ENCODE measurements around the gene DNAJC22. TPM values are rescaled to one million over a fixed set of nuclear protein-coding genes. Genes with fewer than 3 reads are reported as not detected.
"Not testable (repeated sequence)": the region's sequence is repeated elsewhere in the genome, so short reads cannot be mapped to it uniquely, and the experiment has no call there.

Gene DNAJC22
- total RNA-seq, 1 experiment from 2014 or later, result 0.24 TPM

DNA sequence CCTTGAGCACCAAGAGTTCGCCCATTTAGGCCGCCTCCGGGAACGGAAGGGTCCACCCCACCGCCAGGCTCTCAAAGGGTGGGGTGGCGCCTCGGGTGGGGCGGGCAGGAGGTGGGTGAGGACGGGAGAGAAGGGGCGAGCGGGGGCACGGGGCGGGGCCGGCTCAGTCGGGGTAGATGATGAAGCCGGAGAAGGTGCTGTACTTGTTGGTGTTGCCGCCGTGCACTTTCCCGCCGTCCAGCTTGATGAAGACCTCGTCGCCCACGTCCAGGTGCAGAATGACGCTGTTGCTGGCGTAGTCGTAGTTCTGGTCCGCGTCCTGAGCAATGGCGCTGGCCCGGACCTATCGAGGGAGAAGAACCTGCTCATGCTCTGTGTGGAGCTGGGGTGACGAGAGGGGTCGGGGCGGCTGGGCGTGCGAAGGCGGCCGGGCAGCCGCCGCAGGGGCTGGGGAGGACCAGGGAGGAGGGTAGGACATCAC is 13.8 kb upstream of the DNAJC22 start:
- H3K27me3 Mint-ChIP-seq (ENCODE audit: low read depth), result peaks cover 66% of the 10 kb centered on the region
- H3K4me1 Mint-ChIP-seq, result peaks cover 28% of the 10 kb centered on the region
- no peak overlapping the region for H3K27ac Mint-ChIP-seq
- peaks cover 14% of the 10 kb centered on the region for H3K36me3 Mint-ChIP-seq
- no peaks in the 10 kb centered on the region for H3K9me3 Mint-ChIP-seq
- no peak for DNase-seq (ENCODE audit: low spot score)
- ChIA-PET CTCF (interaction anchor here (0.6 to 6.4 kb wide), 10 partner anchors 10 to 341 kb away, joined by 3 to 234 read pairs (median 25); partner anchors contain the start of genes DNAJC22, PRPH and TROAP), POLR2A (interaction anchor here (0.6 to 2.9 kb wide), 3 partner anchors 9 to 82 kb away, joined by 3 to 19 read pairs (median 18); partner anchors contain the start of gene TROAP)
- H3K4me3 Mint-ChIP-seq, result peak overlapping the region; percentile 77
- ATAC-seq, result peak; percentile 5
- TF ChIP-seq MXD4 (CRISPR knock-in tag; IDR thresholded peaks at IDR 0.05; ENCODE audit: borderline replicate concordance) (no peak), ATF1 (CRISPR knock-in tag; IDR thresholded peaks at IDR 0.05) (0 out of 2 replicates have a peak, but pooled peaks have one; percentile 38), TEAD1 (CRISPR knock-in tag; IDR thresholded peaks at IDR 0.05) (0 out of 2 replicates have a peak, but pooled peaks have one; percentile 19), ZNF263 (CRISPR knock-in tag; IDR thresholded peaks at IDR 0.05; ENCODE audit: low read depth) (peak; percentile 47; the same call in 1 of the 2 replicates), ZNF219 (CRISPR knock-in tag; IDR thresholded peaks at IDR 0.05; ENCODE audit: borderline replicate concordance) (no peak), ESRRA (CRISPR knock-in tag; IDR thresholded peaks at IDR 0.05; ENCODE audit: borderline replicate concordance) (no peak), RELA (CRISPR knock-in tag; IDR thresholded peaks at IDR 0.05; ENCODE audit: borderline replicate concordance) (no peak)

- H3K27ac Mint-ChIP-seq; ATAC-seq; DNase-seq (ENCODE audit: low spot score); H3K9me3 Mint-ChIP-seq: not testable (repeated sequence)
- H3K36me3 Mint-ChIP-seq, result peaks cover 13% of the 10 kb centered on the region; the same call in 1 of the 2 replicates
- peak overlapping the region; percentile 77; the same call in 1 of the 2 replicates for H3K4me3 Mint-ChIP-seq
- ChIA-PET POLR2A (interaction anchor here (2.9 kb wide), 1 partner anchor 11 kb away, joined by 19 read pairs; the partner anchor contains the start of gene TROAP), CTCF (interaction anchor here (1.7 to 6.4 kb wide), 6 partner anchors 9 to 219 kb away, joined by 3 to 234 read pairs (median 98); partner anchors contain the start of genes DNAJC22, PRPH and TROAP)
- peaks cover 74% of the 10 kb centered on the region for H3K27me3 Mint-ChIP-seq (ENCODE audit: low read depth)
- H3K4me1 Mint-ChIP-seq, result peaks cover 36% of the 10 kb centered on the region
Measured at GRCh38 chr12:49333778-49334177, 12.9 kb upstream of the DNAJC22 start.

- CTCF ChIA-PET, result interaction anchor here (1.7 to 6.4 kb wide), 6 partner anchors 8 to 40 kb away, joined by 3 to 234 read pairs (median 112); partner anchors contain the start of genes DNAJC22, PRPH and TROAP
- POLR2A ChIA-PET, result interaction anchor here (1.4 kb wide), 1 partner anchor 11 kb away, joined by 3 read pairs; the partner anchor contains the start of gene TROAP
- Mint-ChIP-seq H3K36me3 (peaks cover 9% of the 10 kb centered on the region; the same call in 1 of the 2 replicates), H3K27me3 (ENCODE audit: low read depth) (peaks cover 79% of the 10 kb centered on the region), H3K4me3 (no peak overlapping the region), H3K4me1 (peaks cover 41% of the 10 kb centered on the region), H3K27ac (no peak overlapping the region), H3K9me3 (no peaks in the 10 kb centered on the region)
- TF ChIP-seq RELA (CRISPR knock-in tag; IDR thresholded peaks at IDR 0.05; ENCODE audit: borderline replicate concordance), result no peak
- no peak for DNase-seq (ENCODE audit: low spot score)
- no peak for ATAC-seq
Measured at GRCh38 chr12:49334226-49334625, 12.5 kb upstream of the DNAJC22 start.

DNA sequence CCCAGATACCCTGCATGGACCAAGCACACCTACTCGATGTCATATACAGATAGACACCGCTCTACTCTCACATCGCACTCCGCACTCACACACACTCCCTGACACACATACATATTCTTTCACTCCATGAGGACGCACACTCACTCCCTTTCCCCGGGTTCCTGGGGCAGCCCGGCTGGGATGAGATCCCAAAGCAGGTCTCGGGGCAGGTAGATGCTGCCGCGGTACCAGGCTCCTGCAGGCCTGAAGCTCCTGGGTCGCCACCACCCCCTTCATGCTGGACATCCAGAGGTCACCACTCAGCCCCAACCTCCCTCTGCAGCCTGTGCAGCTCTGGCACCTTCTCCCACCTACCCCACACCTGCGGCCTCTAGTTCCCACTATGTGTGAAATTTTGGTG is 12.0 kb upstream of the DNAJC22 start:
- Mint-ChIP-seq H3K36me3 (peaks cover 8% of the 10 kb centered on the region; the same call in 1 of the 2 replicates), H3K27me3 (ENCODE audit: low read depth) (peaks cover 83% of the 10 kb centered on the region), H3K9me3 (no peaks in the 10 kb centered on the region), H3K27ac (no peak overlapping the region), H3K4me3 (no peak overlapping the region), H3K4me1 (peaks cover 45% of the 10 kb centered on the region)
- POLR2A ChIA-PET, result interaction anchor here (1.4 kb wide), 1 partner anchor 12 kb away, joined by 3 read pairs; the partner anchor contains the start of gene TROAP
- no peak for DNase-seq (ENCODE audit: low spot score)
- ATAC-seq, result no peak
- CTCF ChIA-PET, result interaction anchor here (4.0 to 6.4 kb wide), 5 partner anchors 8 to 45 kb away, joined by 25 to 234 read pairs (median 111); partner anchors contain the start of genes DNAJC22, PRPH and TROAP
- TF ChIP-seq USF1 (CRISPR knock-in tag; IDR thresholded peaks at IDR 0.05), result no peak
- TF ChIP-seq ZNF425 (CRISPR knock-in tag; conservative IDR thresholded peaks at IDR 0.05), result no peak
- no peak for TF ChIP-seq GTF2I (CRISPR knock-in tag; conservative IDR thresholded peaks at IDR 0.05)
- TF ChIP-seq ZSCAN18 (CRISPR knock-in tag; IDR thresholded peaks at IDR 0.05), result no peak
- no peak for TF ChIP-seq IRF2 (CRISPR knock-in tag; IDR thresholded peaks at IDR 0.05; ENCODE audit: borderline replicate concordance, low read depth)
- no peak for TF ChIP-seq CBFB (CRISPR knock-in tag; IDR thresholded peaks at IDR 0.05; ENCODE audit: low read depth)
- no peak for TF ChIP-seq HMGXB4 (CRISPR knock-in tag; IDR thresholded peaks at IDR 0.05)
- TF ChIP-seq TEAD4 (CRISPR knock-in tag; IDR thresholded peaks at IDR 0.05), result no peak
- TF ChIP-seq CREM (CRISPR knock-in tag; IDR thresholded peaks at IDR 0.05), result no peak
- TF ChIP-seq ZNF232 (CRISPR knock-in tag; IDR thresholded peaks at IDR 0.05), result no peak
- no peak for TF ChIP-seq ZMAT4 (CRISPR knock-in tag; IDR thresholded peaks at IDR 0.05)
- no peak for TF ChIP-seq ZNF396 (CRISPR knock-in tag; IDR thresholded peaks at IDR 0.05; ENCODE audit: borderline replicate concordance)
- no peak for TF ChIP-seq FOXK1 (CRISPR knock-in tag; IDR thresholded peaks at IDR 0.05)
- TF ChIP-seq ZNF219 (CRISPR knock-in tag; IDR thresholded peaks at IDR 0.05; ENCODE audit: borderline replicate concordance), result no peak

Measured in WTC11 (cell line).